GM19023 (cell line): ENCODE results near the gene TM4SF4.
"Not testable (repeated sequence)": the region's sequence is repeated elsewhere in the genome, so short reads cannot be mapped to it uniquely, and the experiment has no call there.

Source experiments
- ATAC-seq: cut with Tn5 transposase; IDR thresholded peaks from one replicate; pipeline ENCODE4 v1.9.1; 2021; ENCODE audit warnings: mild to moderate bottlenecking, moderate library complexity; ENCODE audit not compliant: unreplicated experiment

TM4SF4 gene

GRCh38 chr3:149474250-149474817, at the start of gene TM4SF4:
TSS of gene TM4SF4 (plus strand) at chr3:149474697. CDS start at chr3:149474878, 181 bp downstream.
- ATAC-seq, result no peak

- ATAC-seq, result no peak
Observed at GRCh38 chr3:149424918-149425317, 49.6 kb upstream of the TM4SF4 start.

- no peak for ATAC-seq
Observed at GRCh38 chr3:149426325-149426724, 48.2 kb upstream of the TM4SF4 start.

- no peak for ATAC-seq
Observed at GRCh38 chr3:149428087-149428486, 46.4 kb upstream of the TM4SF4 start.

GRCh38 chr3:149430216-149430615, 44.3 kb upstream of the TM4SF4 start:
- no peak for ATAC-seq

GRCh38 chr3:149432149-149432548, 42.3 kb upstream of the TM4SF4 start:
- ATAC-seq, result no peak

GRCh38 chr3:149435996-149436885, 38.3 kb upstream of the TM4SF4 start:
- ATAC-seq, result no peak

GRCh38 chr3:149437286-149437685, 37.2 kb upstream of the TM4SF4 start:
- ATAC-seq, result no peak

- ATAC-seq, result no peak
Observed at GRCh38 chr3:149437710-149438109, 36.8 kb upstream of the TM4SF4 start.

- ATAC-seq, result no peak
Observed at GRCh38 chr3:149438981-149439380, 35.5 kb upstream of the TM4SF4 start.

- ATAC-seq, result no peak
Observed at GRCh38 chr3:149441642-149442041, 32.9 kb upstream of the TM4SF4 start.

GRCh38 chr3:149442043-149442442, 32.5 kb upstream of the TM4SF4 start:
- ATAC-seq, result no peak

- no peak for ATAC-seq
Observed at GRCh38 chr3:149442851-149443544, 31.5 kb upstream of the TM4SF4 start.

- ATAC-seq, result no peak
Observed at GRCh38 chr3:149443545-149443912, 31.0 kb upstream of the TM4SF4 start.

GRCh38 chr3:149444867-149445266, 29.6 kb upstream of the TM4SF4 start:
- not testable (repeated sequence) for ATAC-seq

GRCh38 chr3:149448331-149448831, 26.1 kb upstream of the TM4SF4 start:
- ATAC-seq, result no peak

- ATAC-seq, result no peak
Observed at GRCh38 chr3:149449182-149449581, 25.3 kb upstream of the TM4SF4 start.

GRCh38 chr3:149449799-149450198, 24.7 kb upstream of the TM4SF4 start:
- no peak for ATAC-seq

GRCh38 chr3:149450281-149450680, 24.2 kb upstream of the TM4SF4 start:
- ATAC-seq, result no peak

GRCh38 chr3:149452036-149452435, 22.5 kb upstream of the TM4SF4 start:
- ATAC-seq, result no peak

- no peak for ATAC-seq
Observed at GRCh38 chr3:149453140-149453805, 21.2 kb upstream of the TM4SF4 start.
